KOPT-K1 (cell line): ENCODE results near the gene DEPDC4.
A peak's percentile ranks its signal among the peaks of the same experiment; 100 is the strongest.

Experiments used
- H3K27ac ChIP-seq: fragments of 200-600 bp; sonication (generic); 2 replicates; pipeline ENCODE4 v1.5.1; 2016; ENCODE audit warnings: antibody characterized with exemption, mild to moderate bottlenecking, low read depth, low read length; ENCODE audit not compliant: poor library complexity, severe bottlenecking
- H3K36me3 ChIP-seq: fragments of 200-600 bp; sonication (generic); 2 replicates; pipeline ENCODE4 v1.5.1; 2017; ENCODE audit warnings: antibody characterized with exemption, mild to moderate bottlenecking, low read length, moderate library complexity; ENCODE audit not compliant: insufficient read depth
- H3K9me3 ChIP-seq: fragments of 200-600 bp; sonication (generic); 2 replicates; pipeline ENCODE4 v1.5.1; 2017; ENCODE audit warnings: antibody characterized with exemption, low read length, mild to moderate bottlenecking; ENCODE audit not compliant: insufficient read depth, poor library complexity, severe bottlenecking

DEPDC4 gene

DNA sequence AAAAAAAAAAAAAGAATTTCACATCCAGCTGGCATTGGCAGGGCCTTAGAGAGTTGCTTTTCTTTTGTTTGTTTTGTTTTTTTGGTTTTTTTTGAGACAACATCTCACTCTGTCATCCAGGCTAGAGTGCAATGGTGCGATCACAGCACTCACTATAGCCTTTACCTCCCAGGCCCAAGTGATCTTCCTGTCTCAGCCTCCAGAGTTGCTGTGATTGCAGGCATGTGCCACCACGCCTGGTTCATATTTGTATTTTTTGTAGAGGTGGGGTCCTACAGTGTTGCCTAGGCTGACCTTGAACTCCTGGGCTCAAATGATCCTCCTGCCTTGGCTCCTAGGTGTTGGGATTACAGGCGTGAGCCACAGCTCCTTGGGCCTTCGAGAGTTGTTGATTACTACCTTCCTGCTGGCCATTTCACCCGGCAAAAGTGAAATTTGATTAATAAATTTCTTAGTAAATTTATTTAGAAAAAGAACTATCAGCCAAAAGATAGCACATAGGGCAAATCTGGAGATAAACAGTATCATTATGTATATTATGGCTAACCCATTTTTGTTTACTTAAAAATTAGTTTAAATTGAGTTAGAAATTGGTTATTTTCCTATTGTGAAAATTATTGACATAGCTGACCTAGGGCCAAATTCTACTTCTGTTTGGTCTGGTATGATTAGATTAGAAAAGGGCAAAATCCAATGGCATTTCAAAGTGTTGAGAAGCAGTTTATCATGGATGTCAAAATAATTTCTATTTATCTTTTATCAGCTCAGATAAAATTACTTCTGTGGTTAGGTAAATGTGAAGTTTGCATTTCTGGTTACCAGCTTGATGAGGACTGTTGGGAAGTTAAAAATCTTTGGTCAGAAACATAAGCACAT, 53.6 kb downstream of the DEPDC4 start:
- Histone ChIP-seq H3K27ac (no peak overlapping the region), H3K36me3 (peaks cover 91% of the 10 kb centered on the region)

DNA sequence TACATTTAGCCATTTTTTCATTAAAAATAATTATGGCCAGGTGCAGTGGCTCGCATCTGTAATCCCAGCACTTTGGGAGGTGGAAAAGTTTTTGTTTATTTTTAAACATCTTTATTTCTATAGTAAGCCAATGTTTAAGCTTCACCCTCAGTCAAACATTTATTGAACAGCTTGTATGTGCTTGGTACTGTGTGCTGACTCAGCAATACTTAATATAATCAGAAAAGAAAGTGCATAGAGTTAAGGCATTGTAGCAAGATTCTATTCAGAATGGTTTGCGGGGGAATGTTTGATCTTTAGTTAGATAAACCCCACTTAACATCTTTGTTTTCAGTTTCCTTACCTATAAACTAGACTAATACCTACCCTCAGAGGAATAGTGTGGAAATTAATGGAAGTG, 55.2 kb downstream of the DEPDC4 start:
- Histone ChIP-seq H3K27ac (no peak overlapping the region), H3K36me3 (peaks cover 90% of the 10 kb centered on the region), H3K9me3 (no peaks in the 10 kb centered on the region)

More for the DNA sequence above, 53.6 kb downstream of the DEPDC4 start:
- no peaks in the 10 kb centered on the region for H3K9me3 ChIP-seq

DNA sequence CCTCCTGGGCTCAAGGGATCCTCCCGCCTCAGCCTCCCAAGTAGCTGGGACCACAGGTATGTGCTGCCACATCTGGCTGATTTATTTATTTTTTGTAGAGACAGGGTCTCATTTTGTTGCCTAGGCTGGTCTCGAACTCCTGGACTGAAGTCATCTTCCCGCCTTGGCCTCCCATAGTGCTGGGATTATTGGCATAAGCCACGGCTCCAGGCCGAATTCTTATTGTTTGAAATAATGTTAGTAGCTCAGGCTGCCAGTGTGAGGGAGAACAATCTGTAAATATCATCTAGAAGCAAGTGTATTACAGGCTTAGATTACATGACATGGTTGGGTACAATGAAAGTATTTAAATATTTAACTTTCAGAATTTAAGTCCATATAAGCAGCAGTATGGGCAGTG, 58.0 kb downstream of the DEPDC4 start:
- no peaks in the 10 kb centered on the region for H3K9me3 ChIP-seq
- peaks cover 79% of the 10 kb centered on the region for H3K36me3 ChIP-seq
- H3K27ac ChIP-seq, result no peak overlapping the region

DNA sequence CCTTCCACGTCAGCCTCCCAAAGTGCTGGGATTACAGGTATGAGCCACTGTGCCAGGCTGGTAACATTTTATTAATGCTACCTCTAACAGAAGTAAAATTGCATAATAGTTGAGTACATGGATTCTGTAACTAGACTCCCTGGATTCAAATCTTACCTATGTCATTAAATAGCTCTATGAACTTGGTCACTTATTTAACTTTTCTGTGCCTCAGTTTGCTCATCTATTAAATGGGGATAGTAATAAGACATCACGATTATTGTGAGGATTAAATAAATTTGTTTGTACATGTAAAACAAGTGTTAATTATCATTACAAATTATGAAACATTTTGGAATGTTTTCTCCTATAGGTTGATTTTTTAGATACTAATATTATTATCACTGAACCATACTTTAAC, 59.6 kb downstream of the DEPDC4 start:
- Histone ChIP-seq H3K9me3 (no peaks in the 10 kb centered on the region), H3K27ac (no peak overlapping the region), H3K36me3 (peaks cover 64% of the 10 kb centered on the region)

DNA sequence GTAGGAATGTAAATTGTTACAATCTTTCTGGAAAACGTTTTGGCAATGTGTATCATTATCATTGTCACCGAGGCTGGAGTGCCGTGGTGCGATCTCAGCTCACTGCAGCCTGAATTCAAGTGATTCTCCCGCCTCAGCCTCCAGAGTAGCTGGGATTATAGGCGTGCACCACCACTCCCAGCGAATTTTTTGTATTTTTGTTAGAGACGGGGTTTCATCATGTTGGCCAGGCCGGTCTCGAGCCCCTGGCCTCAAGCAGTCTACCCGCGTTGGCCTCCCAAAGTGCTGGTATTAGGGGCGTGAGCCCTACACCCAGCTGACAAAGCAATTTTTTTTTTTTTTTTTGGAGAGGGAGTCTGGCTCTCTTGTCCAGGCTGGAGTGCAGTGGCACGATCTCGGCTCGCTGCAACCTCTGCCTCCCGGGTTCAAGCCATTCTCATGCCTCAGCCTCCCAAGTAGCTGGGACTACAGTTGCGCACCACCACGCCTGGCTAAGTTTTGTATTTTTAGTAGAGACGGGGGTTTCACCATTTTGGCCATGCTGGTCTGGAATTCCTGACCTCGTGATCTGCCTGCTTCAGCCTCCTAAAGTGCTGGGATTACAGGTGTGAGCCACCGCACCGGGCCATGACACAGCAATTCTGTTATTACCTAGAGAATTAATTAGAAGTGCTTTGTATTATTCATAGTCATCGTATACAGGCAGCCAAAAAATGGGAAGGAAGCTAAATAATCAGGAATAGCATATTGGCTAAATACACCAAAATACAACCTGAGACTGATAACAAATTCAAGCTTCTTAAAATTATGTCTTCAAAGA, 65.1 kb downstream of the DEPDC4 start:
- peak overlapping the region; percentile 70 for H3K27ac ChIP-seq
- no peaks in the 10 kb centered on the region for H3K9me3 ChIP-seq
- H3K36me3 ChIP-seq, result peaks cover 15% of the 10 kb centered on the region

DNA sequence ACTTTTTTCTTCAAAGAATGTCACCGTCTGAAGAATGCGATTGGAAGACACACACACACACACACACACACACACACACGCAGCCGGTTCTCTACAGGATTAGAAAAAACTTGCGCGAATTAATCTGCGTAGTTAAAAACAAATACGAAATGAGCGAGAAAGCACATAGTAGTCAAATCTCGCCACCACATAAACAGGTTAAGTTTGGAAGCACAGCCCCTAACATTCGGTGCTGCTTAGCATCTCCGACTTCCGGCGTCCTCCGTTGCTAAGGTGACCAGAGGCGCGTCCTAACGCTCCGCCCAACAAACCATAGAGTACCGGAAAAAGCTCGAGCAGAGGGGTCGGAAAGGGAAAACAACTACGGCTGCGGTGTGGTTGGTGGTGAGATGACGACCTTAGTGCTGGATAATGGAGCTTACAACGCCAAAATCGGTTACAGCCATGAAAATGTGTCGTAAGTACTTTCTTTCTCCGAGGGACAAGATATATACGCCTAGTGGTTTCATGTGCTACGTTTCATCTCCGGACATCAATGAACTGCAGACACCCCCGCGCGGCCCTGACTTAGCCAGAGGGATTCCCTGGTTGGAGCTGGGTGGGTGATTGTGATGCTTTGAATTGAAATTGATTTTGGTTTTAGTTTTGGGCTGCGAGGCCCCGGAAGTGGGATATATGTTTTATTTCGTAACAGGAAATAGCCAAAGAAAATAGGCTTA, 66.3 kb downstream of the DEPDC4 start, which contains the start of gene ACTR6:
ACTR6 (plus strand) TSS at position 353 of the 719 bp plus-strand sequence; CDS start at position 390, 37 bp downstream.
- Histone ChIP-seq H3K27ac (peak within 1 kb of the TSS; percentile 77), H3K9me3 (no peaks in the 10 kb centered on the region), H3K36me3 (peaks cover 14% of the 10 kb centered on the region)

DNA sequence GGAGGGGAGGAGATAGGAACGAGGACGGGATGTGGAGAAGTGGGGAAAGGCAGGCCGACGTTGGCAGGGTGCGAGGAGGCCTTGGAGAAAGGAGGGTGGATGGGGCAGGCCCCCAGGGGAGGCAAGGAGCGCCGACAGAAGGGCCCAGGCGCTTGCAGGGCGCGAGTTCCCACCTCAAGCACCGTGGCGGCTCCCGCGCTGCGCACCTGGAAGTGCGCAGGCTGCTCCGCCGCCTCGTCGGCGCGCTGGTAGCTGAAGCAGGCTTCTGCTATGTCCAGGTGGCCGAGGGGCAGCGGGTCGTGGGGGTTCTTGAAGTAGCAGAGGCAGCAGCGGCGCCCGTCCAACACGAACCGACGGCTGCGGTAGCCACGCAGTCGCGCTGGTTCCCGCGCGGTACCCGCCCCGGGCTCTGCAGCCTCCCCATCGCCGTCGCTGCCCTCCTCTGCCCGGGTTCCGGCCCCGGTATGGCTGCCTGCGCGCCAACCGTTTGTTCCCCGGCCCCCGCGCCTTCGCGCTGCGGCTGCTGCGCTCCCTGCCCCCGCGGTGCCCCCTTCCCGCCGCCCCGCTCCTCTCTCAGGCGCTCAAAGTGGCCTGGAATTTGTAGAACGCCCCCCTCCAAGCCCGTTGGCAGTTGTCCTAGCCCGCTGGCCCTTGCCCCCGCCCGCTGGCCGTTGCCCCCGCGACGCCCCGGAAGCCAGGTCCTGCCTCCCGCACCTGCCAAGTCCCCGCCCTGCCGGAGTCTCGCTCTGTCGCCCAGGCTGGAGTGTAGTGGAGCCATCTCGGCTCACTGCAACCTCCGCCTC, 67.3 kb downstream of the DEPDC4 start:
- Histone ChIP-seq H3K36me3 (peaks cover 23% of the 10 kb centered on the region), H3K27ac (peak overlapping the region; percentile 77), H3K9me3 (no peaks in the 10 kb centered on the region)

DNA sequence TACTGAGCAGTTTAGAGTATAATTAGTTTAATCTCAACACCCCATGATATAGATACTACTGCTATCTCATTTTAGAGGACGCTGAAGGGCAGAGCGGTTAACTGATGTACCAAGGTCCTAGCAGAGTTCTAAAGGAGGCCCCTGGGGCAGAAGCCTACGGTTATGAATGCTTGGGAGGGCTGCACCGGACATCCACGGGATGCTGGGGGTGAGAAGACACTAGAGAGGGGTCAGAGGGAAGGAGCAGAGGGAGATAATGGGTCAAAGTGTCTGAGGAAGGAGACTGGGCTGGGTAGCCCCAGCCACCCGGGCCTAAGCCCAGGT, 67.9 kb downstream of the DEPDC4 start:
- Histone ChIP-seq H3K9me3 (no peaks in the 10 kb centered on the region), H3K36me3 (peaks cover 25% of the 10 kb centered on the region), H3K27ac (peak overlapping the region; percentile 77)

DNA sequence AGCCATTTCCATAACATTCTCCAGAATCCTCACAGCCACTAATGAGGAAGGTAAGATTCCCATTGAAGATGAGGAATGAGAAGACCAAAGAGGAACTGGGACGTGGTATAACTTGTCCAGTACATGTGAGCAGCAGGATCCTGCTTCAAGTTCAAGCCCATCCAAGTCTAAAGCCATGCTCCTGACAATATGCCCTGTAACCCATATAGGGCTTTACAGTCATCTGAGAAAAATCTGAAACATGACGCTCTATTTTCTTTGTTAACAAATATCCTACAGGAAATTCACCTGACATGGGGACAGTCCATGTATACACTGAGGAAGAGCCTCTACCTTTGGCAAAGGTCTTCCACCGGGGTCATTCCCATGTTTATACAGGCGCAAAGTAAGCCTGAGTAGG, 69.4 kb downstream of the DEPDC4 start:
- no peaks in the 10 kb centered on the region for H3K9me3 ChIP-seq
- peaks cover 40% of the 10 kb centered on the region for H3K36me3 ChIP-seq
- no peak overlapping the region for H3K27ac ChIP-seq

DNA sequence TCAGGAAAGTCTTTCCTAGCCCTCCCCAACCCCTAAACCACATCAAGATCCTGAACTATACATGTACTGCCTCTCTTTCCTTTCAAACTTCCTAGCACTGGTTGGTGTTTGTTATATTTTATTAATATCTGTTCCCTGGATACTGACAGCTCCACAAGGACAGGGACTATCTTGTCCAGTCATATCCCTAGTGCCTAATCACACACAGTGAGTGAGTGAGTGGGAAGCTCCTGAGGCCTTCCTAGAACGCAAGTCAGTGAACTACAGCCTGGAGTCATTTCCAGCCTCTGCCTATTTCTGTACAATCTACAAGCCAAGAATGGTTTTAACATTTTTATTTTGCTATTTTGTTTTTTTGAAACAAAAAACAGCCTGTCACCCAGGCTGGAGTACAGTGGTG, 73.8 kb downstream of the DEPDC4 start:
- Histone ChIP-seq H3K36me3 (peaks cover 84% of the 10 kb centered on the region), H3K27ac (no peak overlapping the region), H3K9me3 (no peaks in the 10 kb centered on the region)
